Fibroblast of mammary gland (primary cell): Measurements from ENCODE around the gene ALDH1L2.

Experiments used
- DNase-seq: peaks from one replicate; pipeline ENCODE4 v3.0.0-alpha.2; 2010; ENCODE audit warnings: low read depth
- H3K4me3 ChIP-seq: 2 replicates; pipeline ENCODE4 v1.5.1; 2011; ENCODE audit warnings: low read depth, mild to moderate bottlenecking, low read length, moderate library complexity; ENCODE audit not compliant: control insufficient read depth
- CTCF ChIP-seq: conservative IDR thresholded peaks from 2 replicates; pipeline ENCODE4 v1.5.1; 2011; ENCODE audit warnings: low read depth, low read length, inconsistent platforms; ENCODE audit not compliant: control insufficient read depth, insufficient read depth

ALDH1L2 gene

GRCh38 chr12:105085501-105085900 is 1.2 kb upstream of the ALDH1L2 start:
- DNase-seq: no peak
- H3K4me3 ChIP-seq: no peak overlapping the region
- TF ChIP-seq CTCF: no peak

- peak; percentile 71 for DNase-seq
- peak overlapping the region; percentile 93 for H3K4me3 ChIP-seq
- TF ChIP-seq CTCF: peak; percentile 17
These were observed 630 bp downstream of the ALDH1L2 start for GRCh38 chr12:105083551-105084105.

GRCh38 chr12:105083031-105083430 is 1.2 kb downstream of the ALDH1L2 start:
- DNase-seq: peak; percentile 12
- H3K4me3 ChIP-seq: peak overlapping the region; percentile 93
- no peak for TF ChIP-seq CTCF

GRCh38 chr12:105078712-105079570 is 5.3 kb downstream of the ALDH1L2 start:
- no peak for DNase-seq
- TF ChIP-seq CTCF: no peak
- no peak overlapping the region for H3K4me3 ChIP-seq

- DNase-seq: no peak
- no peak for TF ChIP-seq CTCF
- no peak overlapping the region for H3K4me3 ChIP-seq
These were observed 6.8 kb downstream of the ALDH1L2 start for GRCh38 chr12:105077435-105077834.

- DNase-seq: no peak
- TF ChIP-seq CTCF: no peak
- H3K4me3 ChIP-seq: no peak overlapping the region
These were observed 7.3 kb downstream of the ALDH1L2 start for GRCh38 chr12:105076913-105077312.
